ENCODE data around the gene LBHD1. TPM values are rescaled to one million over a fixed set of nuclear protein-coding genes. Genes with fewer than 3 reads are reported as not detected.

The LBHD1 gene
- total RNA-seq, 4 donors from 2014 or later = 7.5 to 16.1 (median 10.1) TPM

- no peaks in the 10 kb centered on the region for H3K27me3 ChIP-seq
- DNase-seq = peak; percentile 57
- no peak overlapping the region for H3K4me3 ChIP-seq
- H3K9me3 ChIP-seq = no peaks in the 10 kb centered on the region
- H3K36me3 ChIP-seq = no peaks in the 10 kb centered on the region
- no peak for TF ChIP-seq CTCF (IDR thresholded peaks at IDR 0.05)
- TF ChIP-seq EP300 (IDR thresholded peaks at IDR 0.05; ENCODE audit: low read depth) = no peak
- TF ChIP-seq POLR2AphosphoS5 (IDR thresholded peaks at IDR 0.05) = no peak
- TF ChIP-seq POLR2A (IDR thresholded peaks at IDR 0.05) = no peak
- H3K27ac ChIP-seq = peak overlapping the region; percentile 92 to 93 (median 93)
- H3K4me1 ChIP-seq = peaks cover 30 to 64% (median 51%) of the 10 kb centered on the region in 4 donors
- intact Hi-C loops (cut with DNase I; ENCODE audit: low total_unique reads) (no loop called here), in situ Hi-C loops (cut with MboI; ENCODE audit: low pct_ligation_motif_present in 1 of 4, low pct_unique_long_range_greater_than_20kb in 1 of 4, low sequenced_read_pairs in 3 of 4) (no loop called here)
- 67 to 78% methylated on average over 2 to 4 of the region's 4 CpGs for WGBS, 2 donors (ENCODE audit: low coverage in 1 of 2)
Measured at GRCh38 chr11:62669420-62670161, 2.5 kb downstream of the LBHD1 start.

- Histone ChIP-seq H3K9me3 (no peaks in the 10 kb centered on the region), H3K27ac (peak overlapping the region in 2 of 4 donors; percentile 5 to 9), H3K4me1 (peaks cover 21 to 61% (median 48%) of the 10 kb centered on the region in 4 donors), H3K4me3 (no peak overlapping the region), H3K36me3 (peaks cover 0 to 6% (median 0%) of the 10 kb centered on the region in 4 donors), H3K27me3 (no peaks in the 10 kb centered on the region)
- in situ Hi-C loops (cut with MboI; ENCODE audit: low pct_ligation_motif_present in 1 of 4, low pct_unique_long_range_greater_than_20kb in 1 of 4, low sequenced_read_pairs in 3 of 4) (no loop called here), intact Hi-C loops (cut with DNase I; ENCODE audit: low total_unique reads) (no loop called here)
- TF ChIP-seq CTCF (IDR thresholded peaks at IDR 0.05) = no peak
- TF ChIP-seq POLR2A (IDR thresholded peaks at IDR 0.05) = no peak
- no peak for TF ChIP-seq POLR2AphosphoS5 (IDR thresholded peaks at IDR 0.05)
- no peak for TF ChIP-seq EP300 (IDR thresholded peaks at IDR 0.05; ENCODE audit: low read depth)
- DNase-seq = no peak
- 50 to 66% methylated on average over 1 to 2 of the region's 2 CpGs for whole genome bisulfite sequencing, 2 donors (ENCODE audit: low coverage in 1 of 2)
Measured at GRCh38 chr11:62667460-62667859, 4.6 kb downstream of the LBHD1 start.

- TF ChIP-seq POLR2A (IDR thresholded peaks at IDR 0.05) (no peak), POLR2AphosphoS5 (IDR thresholded peaks at IDR 0.05) (no peak), EP300 (IDR thresholded peaks at IDR 0.05; ENCODE audit: low read depth) (no peak), CTCF (IDR thresholded peaks at IDR 0.05) (no peak)
- no peak for DNase-seq
- H3K9me3 ChIP-seq = no peaks in the 10 kb centered on the region
- in situ Hi-C loops (cut with MboI; ENCODE audit: low pct_ligation_motif_present in 1 of 4, low pct_unique_long_range_greater_than_20kb in 1 of 4, low sequenced_read_pairs in 3 of 4) (no loop called here), intact Hi-C loops (cut with DNase I; ENCODE audit: low total_unique reads) (no loop called here)
- peaks cover 0 to 6% (median 0%) of the 10 kb centered on the region in 4 donors for H3K36me3 ChIP-seq
- peak overlapping the region; percentile 93 to 97 (median 94) for H3K27ac ChIP-seq
- H3K4me1 ChIP-seq = peaks cover 21 to 61% (median 48%) of the 10 kb centered on the region in 4 donors
- no peaks in the 10 kb centered on the region for H3K27me3 ChIP-seq
- H3K4me3 ChIP-seq = peak overlapping the region; percentile 55 to 77 (median 68)
- 29% methylated on average over 15 of the region's 16 CpGs; no CpG with 5 or more reads in 1 of the 2 donors for WGBS, 2 donors (ENCODE audit: low coverage in 1 of 2)
Measured at GRCh38 chr11:62666259-62666926, 5.7 kb downstream of the LBHD1 start.

- Histone ChIP-seq H3K36me3 (peaks cover 0 to 6% (median 0%) of the 10 kb centered on the region in 4 donors), H3K27me3 (no peaks in the 10 kb centered on the region), H3K4me1 (peaks cover 18 to 56% (median 43%) of the 10 kb centered on the region in 4 donors), H3K27ac (peak overlapping the region; percentile 93 to 97 (median 94)), H3K9me3 (no peaks in the 10 kb centered on the region), H3K4me3 (peak overlapping the region; percentile 55 to 77 (median 68))
- WGBS, 2 donors (ENCODE audit: low coverage in 1 of 2) = 2% methylated on average over 39 of the region's 39 CpGs; no CpG with 5 or more reads in 1 of the 2 donors
- in situ Hi-C loops (cut with MboI; ENCODE audit: low pct_ligation_motif_present in 1 of 4, low pct_unique_long_range_greater_than_20kb in 1 of 4, low sequenced_read_pairs in 3 of 4) = no loop called here
- intact Hi-C loops (cut with DNase I; ENCODE audit: low total_unique reads) = no loop called here
- TF ChIP-seq EP300 (IDR thresholded peaks at IDR 0.05; ENCODE audit: low read depth) (no peak), CTCF (IDR thresholded peaks at IDR 0.05) (no peak), POLR2AphosphoS5 (IDR thresholded peaks at IDR 0.05) (no peak), POLR2A (IDR thresholded peaks at IDR 0.05) (no peak)
- peak; percentile 54 for DNase-seq
Measured at GRCh38 chr11:62665599-62666258, 6.3 kb downstream of the LBHD1 start.

Measured in transverse colon (tissue), 4 donors.